HepG2 (cell line): ENCODE measurements around the gene CMIP. TPM values are rescaled to one million over a fixed set of nuclear protein-coding genes. Genes with fewer than 3 reads are reported as not detected.

Experiments used
- ETV5 ChIP-seq: IDR thresholded peaks from 2 replicates; pipeline ENCODE4 v1.6.1; 2018; ENCODE audit warnings: missing biosample characterization, missing genetic modification reagents, inconsistent platforms, borderline replicate concordance
- GATAD1 ChIP-seq: IDR thresholded peaks from 2 replicates; pipeline ENCODE4 v1.6.1; 2016; ENCODE audit warnings: missing genetic modification reagents, missing compliant biosample characterization
- HES4 ChIP-seq: sonication (generic); formaldehyde crosslinking; IDR thresholded peaks from 2 replicates; pipeline ENCODE4 v1.9.0; 2021; ENCODE audit warnings: mild to moderate bottlenecking, missing genetic modification reagents, borderline replicate concordance
- JUND ChIP-seq: sonication (generic); formaldehyde crosslinking; IDR thresholded peaks from 2 replicates; pipeline ENCODE4 v1.8.0; 2022; ENCODE audit warnings: mild to moderate bottlenecking, missing genetic modification reagents
- MEIS1 ChIP-seq: sonication (generic); formaldehyde crosslinking; IDR thresholded peaks from 2 replicates; pipeline ENCODE4 v1.9.0; 2021; ENCODE audit warnings: mild to moderate bottlenecking, missing genetic modification reagents, moderate library complexity, borderline replicate concordance
- PTBP1 ChIP-seq: fragments of 200-400 bp; formaldehyde crosslinking; IDR thresholded peaks from 2 replicates; pipeline ENCODE4 v1.6.1; 2018; ENCODE audit warnings: low read length, low read depth; ENCODE audit not compliant: poor library complexity, severe bottlenecking
- SOX6 ChIP-seq, 2 experiments: fragments of 450-650 bp in 1 of 2; sonication (generic) in 1 of 2; formaldehyde crosslinking in 1 of 2; IDR thresholded peaks; 2 replicates each; pipeline versions ENCODE4 v1.4.0 to v1.6.1; 2017 to 2020; ENCODE audit warnings: antibody characterized with exemption in 1 of 2, mild to moderate bottlenecking in 1 of 2, missing genetic modification reagents in 1 of 2
- TBL1XR1 ChIP-seq: fragments of 150-350 bp; IDR thresholded peaks from 2 replicates; pipeline ENCODE4 v1.6.1; 2014; ENCODE audit warnings: borderline replicate concordance, low read length; ENCODE audit not compliant: partially characterized antibody
- XBP1 ChIP-seq: sonication (generic); formaldehyde crosslinking; IDR thresholded peaks from 2 replicates; pipeline ENCODE4 v1.5.0; 2020; ENCODE audit warnings: missing genetic modification reagents
- ZFP36 ChIP-seq: fragments of 150-350 bp; IDR thresholded peaks from 2 replicates; pipeline ENCODE4 v1.6.1; 2018; ENCODE audit warnings: borderline replicate concordance, low read length, low read depth; ENCODE audit not compliant: partially characterized antibody
- ZNF441 ChIP-seq: sonication (generic); formaldehyde crosslinking; IDR thresholded peaks from 2 replicates; pipeline ENCODE4 v1.7.0; 2021; ENCODE audit warnings: missing genetic modification reagents, borderline replicate concordance
- ZNF678 ChIP-seq: sonication (generic); formaldehyde crosslinking; IDR thresholded peaks from 2 replicates; pipeline ENCODE4 v1.4.0; 2020; ENCODE audit warnings: mild to moderate bottlenecking, missing genetic modification reagents
- ZSCAN12 ChIP-seq: sonication (generic); formaldehyde crosslinking; IDR thresholded peaks from 2 replicates; pipeline ENCODE4 v1.9.0; 2021; ENCODE audit warnings: mild to moderate bottlenecking, missing genetic modification reagents
- polyA plus RNA-seq, 8 experiments: library from polyadenylated mRNA; depleted of rRNA in 3 of 8; stranded (reverse) in 7 of 8; unstranded in 1 of 8; fragments of >200 nt; fragmentation: Illumina TruSeq in 4 of 8; extraction: Trizol in 4 of 8; gene quantifications; 2 replicates each; pipeline versions ENCODE4 v1.2.1 to v1.2.3, GENCODE V29; 2011 to 2016; ENCODE audit warnings: low read depth in 4 of 8, missing spikeins in 1 of 8, mixed read lengths in 1 of 8; ENCODE audit not compliant: insufficient read depth in 1 of 8
- total RNA-seq, 5 experiments: library from RNA; depleted of rRNA; stranded (reverse); fragments of >200 nt; fragmentation: Illumina TruSeq; extraction: Trizol; gene quantifications; 2 replicates each; pipeline ENCODE4 v1.2.3, GENCODE V29; 2016; ENCODE audit warnings: low read depth in 1 of 5
- TF ChIP-seq, protein P1 (sequence below): IDR thresholded peaks from 2 replicates; pipeline ENCODE4 v1.6.1; 2016; ENCODE audit warnings: low read depth
- TF ChIP-seq, protein P2 (sequence below): sonication (generic); formaldehyde crosslinking; IDR thresholded peaks from 2 replicates; pipeline ENCODE4 v1.4.0; 2020; ENCODE audit warnings: missing genetic modification reagents; ENCODE audit errors: not compliant biosample characterization
- TF ChIP-seq, protein P3 (sequence below): sonication (generic); formaldehyde crosslinking; IDR thresholded peaks from 2 replicates; pipeline ENCODE4 v1.4.0; 2020; ENCODE audit warnings: mild to moderate bottlenecking, missing genetic modification reagents
- TF ChIP-seq, protein P4 (sequence below): IDR thresholded peaks from 2 replicates; pipeline ENCODE4 v1.6.1; 2016; ENCODE audit warnings: low read depth, control low read depth
- TF ChIP-seq, protein P5 (sequence below): sonication (generic); formaldehyde crosslinking; IDR thresholded peaks from 2 replicates; pipeline ENCODE4 v1.5.0; 2020; ENCODE audit warnings: missing genetic modification reagents
- TF ChIP-seq, protein P6 (sequence below): sonication (generic); formaldehyde crosslinking; conservative IDR thresholded peaks from 2 replicates; pipeline ENCODE4 v1.8.0; 2022; ENCODE audit warnings: mild to moderate bottlenecking, moderate library complexity, missing genetic modification reagents

CMIP gene
- total and polyA plus RNA-seq, 2 of the 13 experiments (the other 11 are each of a cell fraction or from before 2014, with no cell fraction given) = 10.9 to 18.1 TPM

DNA sequence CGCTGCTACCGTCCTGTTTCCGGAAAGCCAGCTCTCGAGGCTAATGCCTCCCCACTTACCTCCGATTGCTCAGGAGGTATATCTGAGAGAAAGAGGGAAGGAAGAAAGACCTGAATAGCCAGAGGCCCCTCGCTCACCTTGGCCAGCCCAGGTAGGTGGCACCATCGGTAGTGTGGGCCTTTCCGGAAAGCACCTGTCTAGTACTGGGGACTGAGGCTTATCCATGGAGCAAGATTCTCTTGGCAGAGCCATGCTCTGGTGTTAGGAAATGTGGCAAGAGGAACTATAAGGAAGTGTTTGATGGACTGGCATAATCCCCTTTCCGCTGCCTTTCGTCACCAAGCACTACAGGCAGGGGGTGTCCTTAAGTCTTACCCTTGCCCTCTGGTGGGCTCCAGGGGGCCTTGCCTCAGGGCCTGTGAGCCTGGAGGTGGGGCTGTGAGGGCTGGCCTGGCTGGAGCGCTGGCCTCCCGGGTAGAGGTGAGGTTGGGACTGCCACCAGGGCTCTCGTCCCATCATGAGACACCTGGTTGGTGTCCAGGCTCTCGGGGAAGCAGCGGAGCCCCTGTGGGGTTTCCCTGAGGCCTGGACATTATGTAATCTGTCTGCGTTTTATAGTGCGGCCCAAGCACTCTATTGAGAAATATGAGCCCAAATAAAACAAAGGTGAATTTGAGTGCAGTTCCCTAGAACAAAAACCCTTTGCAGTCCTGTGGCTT lies 2.9 kb downstream of the CMIP start (continued):
- TF ChIP-seq, protein P1, sequence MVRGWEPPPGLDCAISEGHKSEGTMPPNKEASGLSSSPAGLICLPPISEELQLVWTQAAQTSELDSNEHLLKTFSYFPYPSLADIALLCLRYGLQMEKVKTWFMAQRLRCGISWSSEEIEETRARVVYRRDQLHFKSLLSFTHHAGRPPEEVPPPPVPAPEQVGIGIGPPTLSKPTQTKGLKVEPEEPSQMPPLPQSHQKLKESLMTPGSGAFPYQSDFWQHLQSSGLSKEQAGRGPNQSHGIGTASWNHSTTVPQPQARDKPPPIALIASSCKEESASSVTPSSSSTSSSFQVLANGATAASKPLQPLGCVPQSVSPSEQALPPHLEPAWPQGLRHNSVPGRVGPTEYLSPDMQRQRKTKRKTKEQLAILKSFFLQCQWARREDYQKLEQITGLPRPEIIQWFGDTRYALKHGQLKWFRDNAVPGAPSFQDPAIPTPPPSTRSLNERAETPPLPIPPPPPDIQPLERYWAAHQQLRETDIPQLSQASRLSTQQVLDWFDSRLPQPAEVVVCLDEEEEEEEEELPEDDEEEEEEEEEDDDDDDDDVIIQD = no peak
- TF ChIP-seq ZNF441 (0 out of 2 replicates have a peak, but pooled peaks have one; percentile 69), SOX6 (IDR thresholded peaks at IDR 0.05) (no peak), SOX6 (CRISPR knock-in tag; IDR thresholded peaks at IDR 0.05) (peak; percentile 34), ZSCAN12 (no peak), XBP1 (CRISPR knock-in tag) (no peak), ZFP36 (no peak), MEIS1 (CRISPR knock-in tag) (no peak; the same call in 1 of the 2 replicates), PTBP1 (no peak), GATAD1 (CRISPR knock-in tag) (0 out of 2 replicates have a peak, but pooled peaks have one; percentile 21), HES4 (no peak), ZNF678 (CRISPR knock-in tag) (no peak), JUND (CRISPR knock-in tag) (peak; percentile 38; the same call in 1 of the 2 replicates), ETV5 (CRISPR knock-in tag) (peak; percentile 14; the same call in 1 of the 2 replicates), TBL1XR1 (no peak)
- TF ChIP-seq, protein P2, sequence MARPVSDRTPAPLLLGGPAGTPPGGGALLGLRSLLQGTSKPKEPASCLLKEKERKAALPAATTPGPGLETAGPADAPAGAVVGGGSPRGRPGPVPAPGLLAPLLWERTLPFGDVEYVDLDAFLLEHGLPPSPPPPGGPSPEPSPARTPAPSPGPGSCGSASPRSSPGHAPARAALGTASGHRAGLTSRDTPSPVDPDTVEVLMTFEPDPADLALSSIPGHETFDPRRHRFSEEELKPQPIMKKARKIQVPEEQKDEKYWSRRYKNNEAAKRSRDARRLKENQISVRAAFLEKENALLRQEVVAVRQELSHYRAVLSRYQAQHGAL (CRISPR knock-in tag) = no peak
- TF ChIP-seq, protein P3, sequence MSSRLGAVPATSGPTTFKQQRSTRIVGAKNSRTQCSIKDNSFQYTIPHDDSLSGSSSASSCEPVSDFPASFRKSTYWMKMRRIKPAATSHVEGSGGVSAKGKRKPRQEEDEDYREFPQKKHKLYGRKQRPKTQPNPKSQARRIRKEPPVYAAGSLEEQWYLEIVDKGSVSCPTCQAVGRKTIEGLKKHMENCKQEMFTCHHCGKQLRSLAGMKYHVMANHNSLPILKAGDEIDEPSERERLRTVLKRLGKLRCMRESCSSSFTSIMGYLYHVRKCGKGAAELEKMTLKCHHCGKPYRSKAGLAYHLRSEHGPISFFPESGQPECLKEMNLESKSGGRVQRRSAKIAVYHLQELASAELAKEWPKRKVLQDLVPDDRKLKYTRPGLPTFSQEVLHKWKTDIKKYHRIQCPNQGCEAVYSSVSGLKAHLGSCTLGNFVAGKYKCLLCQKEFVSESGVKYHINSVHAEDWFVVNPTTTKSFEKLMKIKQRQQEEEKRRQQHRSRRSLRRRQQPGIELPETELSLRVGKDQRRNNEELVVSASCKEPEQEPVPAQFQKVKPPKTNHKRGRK = no peak
- TF ChIP-seq, protein P4, sequence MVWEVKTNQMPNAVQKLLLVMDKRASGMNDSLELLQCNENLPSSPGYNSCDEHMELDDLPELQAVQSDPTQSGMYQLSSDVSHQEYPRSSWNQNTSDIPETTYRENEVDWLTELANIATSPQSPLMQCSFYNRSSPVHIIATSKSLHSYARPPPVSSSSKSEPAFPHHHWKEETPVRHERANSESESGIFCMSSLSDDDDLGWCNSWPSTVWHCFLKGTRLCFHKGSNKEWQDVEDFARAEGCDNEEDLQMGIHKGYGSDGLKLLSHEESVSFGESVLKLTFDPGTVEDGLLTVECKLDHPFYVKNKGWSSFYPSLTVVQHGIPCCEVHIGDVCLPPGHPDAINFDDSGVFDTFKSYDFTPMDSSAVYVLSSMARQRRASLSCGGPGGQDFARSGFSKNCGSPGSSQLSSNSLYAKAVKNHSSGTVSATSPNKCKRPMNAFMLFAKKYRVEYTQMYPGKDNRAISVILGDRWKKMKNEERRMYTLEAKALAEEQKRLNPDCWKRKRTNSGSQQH (CRISPR knock-in tag) = no peak
- TF ChIP-seq, protein P5, sequence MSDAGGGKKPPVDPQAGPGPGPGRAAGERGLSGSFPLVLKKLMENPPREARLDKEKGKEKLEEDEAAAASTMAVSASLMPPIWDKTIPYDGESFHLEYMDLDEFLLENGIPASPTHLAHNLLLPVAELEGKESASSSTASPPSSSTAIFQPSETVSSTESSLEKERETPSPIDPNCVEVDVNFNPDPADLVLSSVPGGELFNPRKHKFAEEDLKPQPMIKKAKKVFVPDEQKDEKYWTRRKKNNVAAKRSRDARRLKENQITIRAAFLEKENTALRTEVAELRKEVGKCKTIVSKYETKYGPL = peak; percentile 33; the same call in 1 of the 2 replicates
- TF ChIP-seq, protein P6, sequence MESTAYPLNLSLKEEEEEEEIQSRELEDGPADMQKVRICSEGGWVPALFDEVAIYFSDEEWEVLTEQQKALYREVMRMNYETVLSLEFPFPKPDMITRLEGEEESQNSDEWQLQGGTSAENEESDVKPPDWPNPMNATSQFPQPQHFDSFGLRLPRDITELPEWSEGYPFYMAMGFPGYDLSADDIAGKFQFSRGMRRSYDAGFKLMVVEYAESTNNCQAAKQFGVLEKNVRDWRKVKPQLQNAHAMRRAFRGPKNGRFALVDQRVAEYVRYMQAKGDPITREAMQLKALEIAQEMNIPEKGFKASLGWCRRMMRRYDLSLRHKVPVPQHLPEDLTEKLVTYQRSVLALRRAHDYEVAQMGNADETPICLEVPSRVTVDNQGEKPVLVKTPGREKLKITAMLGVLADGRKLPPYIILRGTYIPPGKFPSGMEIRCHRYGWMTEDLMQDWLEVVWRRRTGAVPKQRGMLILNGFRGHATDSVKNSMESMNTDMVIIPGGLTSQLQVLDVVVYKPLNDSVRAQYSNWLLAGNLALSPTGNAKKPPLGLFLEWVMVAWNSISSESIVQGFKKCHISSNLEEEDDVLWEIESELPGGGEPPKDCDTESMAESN = no peak
